PC-3 (cell line): ENCODE results near the gene ATG101. TPM values are rescaled to one million over a fixed set of nuclear protein-coding genes. Genes with fewer than 3 reads are reported as not detected.

Source experiments
- ATAC-seq: fragments of 200-7000 bp; cut with Tn5 transposase; 2 replicates; pipeline ENCODE4 v1.9.1; 2020; ENCODE audit warnings: mild to moderate bottlenecking, moderate library complexity
- BruUV-seq: library from RNA; stranded (reverse); fragments of 400-500 nt; replicated peaks from 2 replicates; lab custom pipeline; 2021; lab: Mats Ljungman, UMichigan
- CTCF ChIA-PET: fragments of 300-600 bp; sonication (Branson Sonifier 250); formaldehyde crosslinking; loops from one replicate; lab custom pipeline; 2022; ENCODE audit warnings: antibody characterized with exemption; lab: Charles Lee
- POLR2A ChIA-PET: fragments of 300-600 bp; sonication (Branson Sonifier 250); formaldehyde crosslinking; loops from one replicate; lab custom pipeline; 2022; ENCODE audit warnings: antibody characterized with exemption; ENCODE audit not compliant: unreplicated experiment; lab: Charles Lee
- DNase-seq: peaks from one replicate; pipeline ENCODE4 v3.0.0-alpha.2; 2015
- H2AFZ ChIP-seq: fragments of 300-600 bp; sonication (generic); 2 replicates; pipeline ENCODE4 v1.6.0; 2016; ENCODE audit warnings: antibody characterized with exemption, low read length
- H3F3A ChIP-seq: fragments of 300-600 bp; sonication (generic); one replicate; pipeline ENCODE4 v1.6.0; 2017; ENCODE audit warnings: antibody characterized with exemption, low read length, control low read depth, mild to moderate bottlenecking; ENCODE audit not compliant: unreplicated experiment
- H3K27ac ChIP-seq: fragments of 300-600 bp; sonication (generic); 2 replicates; pipeline ENCODE4 v1.5.1; 2016; ENCODE audit warnings: mild to moderate bottlenecking, low read length
- H3K27me3 ChIP-seq: fragments of 300-600 bp; sonication (generic); 2 replicates; pipeline ENCODE4 v1.6.1; 2016; ENCODE audit warnings: low read length, mixed read lengths
- H3K36me3 ChIP-seq: fragments of 300-600 bp; sonication (generic); 2 replicates; pipeline ENCODE4 v1.6.1; 2016; ENCODE audit warnings: low read depth, mixed run types, low read length, mixed read lengths
- H3K4me1 ChIP-seq: fragments of 300-600 bp; sonication (generic); 2 replicates; pipeline ENCODE4 v1.5.1; 2016; ENCODE audit warnings: low read length; ENCODE audit not compliant: insufficient read depth
- H3K4me2 ChIP-seq: fragments of 300-600 bp; sonication (generic); 2 replicates; pipeline ENCODE4 v1.6.0; 2016; ENCODE audit warnings: low read length
- H3K4me3 ChIP-seq: fragments of 300-600 bp; sonication (generic); 2 replicates; pipeline ENCODE4 v1.5.1; 2016; ENCODE audit warnings: mild to moderate bottlenecking, low read length, mixed read lengths
- H3K79me2 ChIP-seq: fragments of 300-600 bp; sonication (generic); 2 replicates; pipeline ENCODE4 v1.6.1; 2017; ENCODE audit warnings: low read length, mixed read lengths
- H3K9ac ChIP-seq: fragments of 300-600 bp; sonication (generic); 2 replicates; pipeline ENCODE4 v1.6.0; 2016; ENCODE audit warnings: mild to moderate bottlenecking, low read length
- H3K9me2 ChIP-seq: fragments of 300-600 bp; sonication (generic); replicated peaks from 2 replicates; pipeline ENCODE4 v1.6.1; 2016; ENCODE audit warnings: mixed run types, low read length, mixed read lengths
- H3K9me3 ChIP-seq: fragments of 300-600 bp; sonication (generic); 2 replicates; pipeline ENCODE4 v1.6.1; 2016; ENCODE audit warnings: low read length, mixed read lengths
- H4K20me1 ChIP-seq: fragments of 300-600 bp; sonication (generic); 2 replicates; pipeline ENCODE4 v1.6.1; 2016; ENCODE audit warnings: low read length, mixed read lengths
- EZH2 ChIP-seq: fragments of 300-600 bp; sonication (generic); IDR thresholded peaks from one replicate; pipeline ENCODE4 v1.6.1; 2017; ENCODE audit warnings: antibody characterized with exemption, mild to moderate bottlenecking, low read length; ENCODE audit not compliant: unreplicated experiment
- EZH2phosphoT487 ChIP-seq: fragments of 300-600 bp; sonication (generic); IDR thresholded peaks from 2 replicates; pipeline ENCODE4 v1.6.1; 2018; ENCODE audit warnings: mild to moderate bottlenecking, antibody characterized with exemption, low read length, borderline replicate concordance
- intact Hi-C: fragments of 100-400 bp; cut with micrococcal nuclease; formaldehyde crosslinking; loops from 2 replicates; pipeline ENCODE4 v1.9.0; 2023
- total RNA-seq: library from RNA; depleted of rRNA; stranded (reverse); fragments of >200 nt; gene quantifications from 2 replicates; pipeline ENCODE4 v1.2.3, GENCODE V29; 2014
- TF ChIP-seq, protein P1 (sequence below): fragments of 300-600 bp; sonication (generic); conservative IDR thresholded peaks from 2 replicates; pipeline ENCODE4 v1.5.1; 2017; ENCODE audit warnings: antibody characterized with exemption, low read depth, mild to moderate bottlenecking, low read length

Gene ATG101
- total RNA-seq, 1 experiment from 2014 or later = 110 TPM

DNA sequence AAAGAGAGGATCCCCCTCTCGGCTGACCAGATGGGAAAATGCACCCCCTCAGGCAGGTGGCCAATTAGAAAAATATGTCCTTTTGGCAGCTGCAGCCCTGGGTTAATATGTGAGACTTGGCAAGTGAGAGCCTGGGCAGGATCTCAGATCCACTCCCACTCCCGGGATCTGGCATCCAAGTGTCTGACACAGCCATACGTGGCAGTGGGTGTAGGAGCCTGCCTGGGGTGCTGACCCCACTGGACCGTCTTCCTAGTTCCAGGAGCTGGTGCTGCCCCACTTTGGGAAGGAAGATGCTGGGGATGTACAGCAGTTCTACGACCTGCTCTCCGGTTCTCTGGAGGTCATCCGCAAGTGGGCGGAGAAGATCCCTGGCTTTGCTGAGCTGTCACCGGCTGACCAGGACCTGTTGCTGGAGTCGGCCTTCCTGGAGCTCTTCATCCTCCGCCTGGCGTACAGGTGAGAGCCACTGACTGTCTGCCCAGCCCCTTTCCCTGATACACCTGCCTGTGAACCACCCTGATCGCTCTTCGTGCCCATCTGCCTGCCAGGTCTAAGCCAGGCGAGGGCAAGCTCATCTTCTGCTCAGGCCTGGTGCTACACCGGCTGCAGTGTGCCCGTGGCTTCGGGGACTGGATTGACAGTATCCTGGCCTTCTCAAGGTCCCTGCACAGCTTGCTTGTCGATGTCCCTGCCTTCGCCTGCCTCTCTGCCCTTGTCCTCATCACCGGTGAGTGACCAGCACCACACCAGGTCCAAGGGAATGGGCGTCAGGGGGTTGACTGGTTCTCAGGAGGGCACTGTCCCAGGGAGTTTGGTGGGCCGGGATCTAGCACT lies 12.8 kb upstream of the ATG101 start:
- H3K9me3 ChIP-seq = no peaks in the 10 kb centered on the region
- H3F3A ChIP-seq = no peaks in the 10 kb centered on the region
- H3K4me3 ChIP-seq = no peak overlapping the region
- no peak overlapping the region for H2AFZ ChIP-seq
- intact Hi-C loops = no loop called here
- H3K9ac ChIP-seq = no peak overlapping the region
- no TSS peak for BruUV-seq
- ChIA-PET POLR2A (no interaction called here), CTCF (no interaction called here)
- ATAC-seq (no peak), DNase-seq (no peak)
- no peaks in the 10 kb centered on the region for H3K9me2 ChIP-seq
- H3K4me1 ChIP-seq = peaks cover 8% of the 10 kb centered on the region; the same call in 1 of the 2 replicates
- H3K79me2 ChIP-seq = peaks cover 16% of the 10 kb centered on the region; the same call in 1 of the 2 replicates
- H3K36me3 ChIP-seq = peaks cover 19% of the 10 kb centered on the region; the same call in 1 of the 2 replicates
- peaks cover 38% of the 10 kb centered on the region for H4K20me1 ChIP-seq
- TF ChIP-seq, protein P1, sequence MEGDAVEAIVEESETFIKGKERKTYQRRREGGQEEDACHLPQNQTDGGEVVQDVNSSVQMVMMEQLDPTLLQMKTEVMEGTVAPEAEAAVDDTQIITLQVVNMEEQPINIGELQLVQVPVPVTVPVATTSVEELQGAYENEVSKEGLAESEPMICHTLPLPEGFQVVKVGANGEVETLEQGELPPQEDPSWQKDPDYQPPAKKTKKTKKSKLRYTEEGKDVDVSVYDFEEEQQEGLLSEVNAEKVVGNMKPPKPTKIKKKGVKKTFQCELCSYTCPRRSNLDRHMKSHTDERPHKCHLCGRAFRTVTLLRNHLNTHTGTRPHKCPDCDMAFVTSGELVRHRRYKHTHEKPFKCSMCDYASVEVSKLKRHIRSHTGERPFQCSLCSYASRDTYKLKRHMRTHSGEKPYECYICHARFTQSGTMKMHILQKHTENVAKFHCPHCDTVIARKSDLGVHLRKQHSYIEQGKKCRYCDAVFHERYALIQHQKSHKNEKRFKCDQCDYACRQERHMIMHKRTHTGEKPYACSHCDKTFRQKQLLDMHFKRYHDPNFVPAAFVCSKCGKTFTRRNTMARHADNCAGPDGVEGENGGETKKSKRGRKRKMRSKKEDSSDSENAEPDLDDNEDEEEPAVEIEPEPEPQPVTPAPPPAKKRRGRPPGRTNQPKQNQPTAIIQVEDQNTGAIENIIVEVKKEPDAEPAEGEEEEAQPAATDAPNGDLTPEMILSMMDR = no peak
- TF ChIP-seq EZH2 (no peak), EZH2phosphoT487 (no peak)
- H3K27ac ChIP-seq = no peak overlapping the region
- H3K4me2 ChIP-seq = no peak overlapping the region
- H3K27me3 ChIP-seq = no peaks in the 10 kb centered on the region

DNA sequence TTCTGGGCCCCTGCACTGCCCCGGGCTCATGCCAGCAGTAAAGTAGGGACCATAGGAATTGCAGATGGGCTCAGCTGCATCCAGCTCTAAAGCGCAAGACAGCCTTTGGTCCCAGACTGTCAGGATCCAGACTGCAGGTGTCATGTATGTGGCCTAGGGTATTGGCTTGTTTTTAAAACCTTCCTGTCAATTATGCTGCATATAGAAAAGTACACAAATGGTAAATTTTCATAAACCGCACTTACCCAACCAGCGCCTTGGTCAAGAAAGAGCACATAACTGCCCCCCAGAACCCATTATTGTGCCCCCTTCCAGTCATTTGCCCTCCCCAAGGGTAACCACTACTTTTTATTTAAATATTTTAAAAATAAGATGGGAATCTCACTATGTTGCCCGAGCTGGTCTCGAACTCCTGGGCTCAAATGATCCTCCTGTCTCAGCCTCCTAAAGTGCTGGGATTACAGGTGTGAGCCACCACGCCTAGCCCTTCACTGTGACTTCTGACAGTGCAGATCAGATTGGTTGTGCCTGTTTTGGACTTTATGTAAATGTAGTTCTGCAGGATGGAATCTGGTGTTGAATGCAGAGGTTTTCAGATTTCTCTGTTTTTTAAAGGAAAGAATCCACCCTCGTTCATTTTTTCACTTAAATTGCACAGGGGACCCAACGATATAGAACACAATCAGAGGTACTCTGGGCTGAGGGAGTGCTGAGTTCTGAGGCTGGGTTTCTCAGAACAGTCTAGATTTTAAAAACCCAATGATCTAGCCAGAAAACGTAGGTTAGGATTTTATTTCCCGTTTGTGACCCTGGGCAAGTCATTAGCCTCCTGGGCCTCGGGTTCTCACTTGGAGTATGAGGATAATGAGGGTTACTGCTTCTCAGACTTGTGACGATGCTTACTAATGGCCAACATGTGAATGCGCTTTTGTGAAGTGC lies 11.9 kb upstream of the ATG101 start:
- no peaks in the 10 kb centered on the region for H3K4me1 ChIP-seq
- TF ChIP-seq, protein P1 = no peak
- no peak for TF ChIP-seq EZH2phosphoT487
- no peaks in the 10 kb centered on the region for H3K27me3 ChIP-seq
- no peak overlapping the region for H3K4me3 ChIP-seq
- H4K20me1 ChIP-seq = peaks cover 29% of the 10 kb centered on the region
- intact Hi-C loops = no loop called here
- 0 out of 2 replicates have a peak, but pooled peaks cover 7% of the 10 kb centered on the region for H3K79me2 ChIP-seq
- CTCF ChIA-PET = no interaction called here
- POLR2A ChIA-PET = no interaction called here
- peaks cover 19% of the 10 kb centered on the region; the same call in 1 of the 2 replicates for H3K36me3 ChIP-seq
- H3K9me2 ChIP-seq = no peaks in the 10 kb centered on the region
- DNase-seq = no peak
- ATAC-seq = no peak
- H3F3A ChIP-seq = no peaks in the 10 kb centered on the region
- H2AFZ ChIP-seq = no peak overlapping the region
- H3K9ac ChIP-seq = no peak overlapping the region
- H3K4me2 ChIP-seq = no peak overlapping the region
- H3K27ac ChIP-seq = no peak overlapping the region
- H3K9me3 ChIP-seq = no peaks in the 10 kb centered on the region
- no TSS peak for BruUV-seq
